ENCODE measurements around the gene KIF7.

Gene KIF7

GRCh38 chr15:89669309-89669865 lies 14.1 kb upstream of the KIF7 start:
- DNase-seq (ENCODE audit: low read depth) = no peak

GRCh38 chr15:89668171-89668570 lies 12.9 kb upstream of the KIF7 start:
- no peak for DNase-seq (ENCODE audit: low read depth)

GRCh38 chr15:89667706-89667960 lies 12.4 kb upstream of the KIF7 start:
- DNase-seq (ENCODE audit: low read depth) = no peak

GRCh38 chr15:89666858-89667705 lies 11.8 kb upstream of the KIF7 start:
- no peak for DNase-seq (ENCODE audit: low read depth)

GRCh38 chr15:89666184-89666857 lies 11.1 kb upstream of the KIF7 start:
- no peak for DNase-seq (ENCODE audit: low read depth)

- DNase-seq (ENCODE audit: low read depth) = no peak
Observed at GRCh38 chr15:89665449-89666181, 10.3 kb upstream of the KIF7 start.

- no peak for DNase-seq (ENCODE audit: low read depth)
Observed at GRCh38 chr15:89664441-89665350, 9.4 kb upstream of the KIF7 start.

GRCh38 chr15:89662893-89663626 lies 7.8 kb upstream of the KIF7 start:
- no peak for DNase-seq (ENCODE audit: low read depth)

GRCh38 chr15:89660556-89660955 lies 5.3 kb upstream of the KIF7 start:
- DNase-seq (ENCODE audit: low read depth) = no peak

GRCh38 chr15:89659295-89659694 lies 4.0 kb upstream of the KIF7 start:
- DNase-seq (ENCODE audit: low read depth) = no peak

- DNase-seq (ENCODE audit: low read depth) = no peak
Observed at GRCh38 chr15:89657686-89658200, 2.5 kb upstream of the KIF7 start.

GRCh38 chr15:89656116-89656815 lies 999 bp upstream of the KIF7 start:
- DNase-seq (ENCODE audit: low read depth) = no peak

GRCh38 chr15:89654301-89654761 lies 936 bp downstream of the KIF7 start:
- DNase-seq (ENCODE audit: low read depth) = no peak

- no peak for DNase-seq (ENCODE audit: low read depth)
Observed at GRCh38 chr15:89653578-89653977, 1.7 kb downstream of the KIF7 start.

- no peak for DNase-seq (ENCODE audit: low read depth)
Observed at GRCh38 chr15:89652666-89653065, 2.6 kb downstream of the KIF7 start.

- no peak for DNase-seq (ENCODE audit: low read depth)
Observed at GRCh38 chr15:89652131-89652530, 3.1 kb downstream of the KIF7 start.

GRCh38 chr15:89649716-89650115 lies 5.6 kb downstream of the KIF7 start:
- DNase-seq (ENCODE audit: low read depth) = no peak

- no peak for DNase-seq (ENCODE audit: low read depth)
Observed at GRCh38 chr15:89649013-89649625, 6.1 kb downstream of the KIF7 start.

Measured in stimulated activated CD4-positive, alpha-beta T cell treated with anti-CD3 and anti-CD28 coated beads, Interleukin-2, amount 100 ng/mL, for 4 hours (primary cell).